ENCODE results near the gene KCTD11.

The KCTD11 gene

GRCh38 chr17:7340179-7340578 lies 11.8 kb upstream of the KCTD11 start:
- DNase-seq (ENCODE audit: low spot score), result no peak
- no peak for TF ChIP-seq CTCF (IDR thresholded peaks at IDR 0.05; ENCODE audit: extremely low read depth, missing control alignments)

GRCh38 chr17:7341842-7342241 lies 10.1 kb upstream of the KCTD11 start:
- no peak for DNase-seq (ENCODE audit: low spot score)
- TF ChIP-seq CTCF (IDR thresholded peaks at IDR 0.05; ENCODE audit: extremely low read depth, missing control alignments), result no peak

- no peak for TF ChIP-seq CTCF (IDR thresholded peaks at IDR 0.05; ENCODE audit: extremely low read depth, missing control alignments)
- DNase-seq (ENCODE audit: low spot score), result no peak
These were observed 8.7 kb upstream of the KCTD11 start for GRCh38 chr17:7343250-7343649.

- no peak for DNase-seq (ENCODE audit: low spot score)
- TF ChIP-seq CTCF (IDR thresholded peaks at IDR 0.05; ENCODE audit: extremely low read depth, missing control alignments), result no peak
These were observed 5.0 kb upstream of the KCTD11 start for GRCh38 chr17:7346761-7347614.

GRCh38 chr17:7347630-7348477 lies 4.1 kb upstream of the KCTD11 start:
- DNase-seq (ENCODE audit: low spot score), result no peak
- TF ChIP-seq CTCF (IDR thresholded peaks at IDR 0.05; ENCODE audit: extremely low read depth, missing control alignments), result no peak

- DNase-seq (ENCODE audit: low spot score), result no peak
- no peak for TF ChIP-seq CTCF (IDR thresholded peaks at IDR 0.05; ENCODE audit: extremely low read depth, missing control alignments)
These were observed 3.3 kb upstream of the KCTD11 start for GRCh38 chr17:7348478-7349242.

Data from GM20000 (cell line).